ENCODE results near the gene ASTN1. TPM values are rescaled to one million over a fixed set of nuclear protein-coding genes. Genes with fewer than 3 reads are reported as not detected.

Gene ASTN1
- total and polyA plus RNA-seq, 2 of the 4 experiments (the other 2 are of a cell fraction) = under 0.01 to 0.07 TPM

DNA sequence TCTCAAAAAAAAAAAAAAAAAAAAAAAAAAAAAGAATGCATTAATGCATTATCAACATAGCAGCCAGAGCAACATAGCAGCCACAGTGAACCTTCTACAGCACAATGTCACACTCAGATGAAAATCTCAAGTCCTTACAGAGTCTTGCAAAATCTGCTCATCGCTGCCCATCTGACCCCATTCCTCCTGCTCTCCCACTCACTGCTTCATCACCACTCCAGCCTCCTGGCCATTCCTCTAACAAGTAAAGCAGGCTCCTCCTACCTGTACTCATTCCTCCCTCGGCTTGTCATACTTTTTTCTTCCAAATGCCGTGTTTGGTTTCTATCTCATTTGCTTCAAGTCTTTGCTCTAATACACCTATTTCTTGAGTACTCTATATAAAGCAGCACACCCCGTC, 35.8 kb upstream of the ASTN1 start:
- WGBS, 2 experiments (ENCODE audit: extremely low coverage in 2 of 2, insufficient read length in 1 of 2) = 63% methylated on average over 3 of the region's 4 CpGs; no CpG with 5 or more reads in 1 of the 2 experiments
- Histone ChIP-seq H3K4me1 (ENCODE audit: control insufficient read depth, insufficient read depth, low read length) (no peaks in the 10 kb centered on the region), H3K9ac (ENCODE audit: low read depth, low read length) (no peak overlapping the region), H3K23ac (ENCODE audit: low read depth, low read length) (no peak overlapping the region), H4K8ac (ENCODE audit: low read depth in 2 of 2, low read length in 2 of 2) (no peak overlapping the region), H3K27ac (ENCODE audit: insufficient read depth, low read length) (no peak overlapping the region), H3K9me1 (ENCODE audit: insufficient read depth, low read length) (no peaks in the 10 kb centered on the region), H3K79me1 (ENCODE audit: low read depth in 1 of 2, low read length in 2 of 2) (no peaks in the 10 kb centered on the region), H3K14ac (replicated peaks; ENCODE audit: low read depth, low read length) (no peak overlapping the region), H3K18ac (ENCODE audit: low read depth, low read length) (no peak overlapping the region), H4K5ac (ENCODE audit: low read depth, low read length) (no peak overlapping the region), H3K4me2 (ENCODE audit: low read depth, low read length) (no peak overlapping the region), H2AK5ac (ENCODE audit: low read depth, low read length) (no peak overlapping the region), H2AK9ac (replicated peaks; ENCODE audit: low read depth, low read length, poor library complexity) (no peak overlapping the region), H3K9me3 (ENCODE audit: control insufficient read depth, insufficient read depth, low read length) (no peaks in the 10 kb centered on the region), H3K4me3 (ENCODE audit: insufficient read depth, low read depth, low read length) (no peak overlapping the region), H2BK120ac (ENCODE audit: low read depth, low read length) (no peak overlapping the region), H2BK15ac (ENCODE audit: low read depth, low read length) (no peak overlapping the region), H3K4ac (ENCODE audit: low read depth, low read length) (no peak overlapping the region), H3K56ac (ENCODE audit: extremely low read depth, insufficient read depth, low read length) (no peak overlapping the region), H3K36me3 (ENCODE audit: control insufficient read depth, insufficient read depth, low read length) (no peaks in the 10 kb centered on the region), H2BK20ac (ENCODE audit: low read depth, low read length) (no peak overlapping the region), H3K27me3 (ENCODE audit: control insufficient read depth, insufficient read depth, low read length) (no peaks in the 10 kb centered on the region; the same call in 1 of the 2 replicates), H2BK5ac (ENCODE audit: low read depth, low read length, poor library complexity, severe bottlenecking) (no peak overlapping the region), H4K20me1 (ENCODE audit: insufficient read depth, low read length) (no peaks in the 10 kb centered on the region), H4K91ac (ENCODE audit: insufficient read depth, low read depth, low read length) (no peak overlapping the region), H2AFZ (replicated peaks; ENCODE audit: low read length, poor library complexity) (no peak overlapping the region)
- BruUV-seq (replicated peaks) = no TSS peak
- in situ Hi-C loops (cut with MboI; ENCODE audit: low sequenced_read_pairs) = no loop called here
- CTCF ChIA-PET = no interaction called here
- POLR2A ChIA-PET (ENCODE audit: unreplicated experiment) = no interaction called here
- no peak for DNase-seq
- dilution Hi-C loops (cut with HindIII; ENCODE audit: low sequenced_read_pairs, unreplicated experiment) = no loop called here
- ATAC-seq (ENCODE audit: low read depth) = no peak
- intact Hi-C loops (cut with micrococcal nuclease) = no loop called here
- no peak for TF ChIP-seq CEBPB (IDR thresholded peaks at IDR 0.05; ENCODE audit: low read depth, low read length)
- TF ChIP-seq MAZ (IDR thresholded peaks at IDR 0.05; ENCODE audit: borderline replicate concordance, low read depth, low read length) = no peak
- TF ChIP-seq RAD21 (IDR thresholded peaks at IDR 0.05; ENCODE audit: low read length) = no peak
- TF ChIP-seq, protein P1, sequence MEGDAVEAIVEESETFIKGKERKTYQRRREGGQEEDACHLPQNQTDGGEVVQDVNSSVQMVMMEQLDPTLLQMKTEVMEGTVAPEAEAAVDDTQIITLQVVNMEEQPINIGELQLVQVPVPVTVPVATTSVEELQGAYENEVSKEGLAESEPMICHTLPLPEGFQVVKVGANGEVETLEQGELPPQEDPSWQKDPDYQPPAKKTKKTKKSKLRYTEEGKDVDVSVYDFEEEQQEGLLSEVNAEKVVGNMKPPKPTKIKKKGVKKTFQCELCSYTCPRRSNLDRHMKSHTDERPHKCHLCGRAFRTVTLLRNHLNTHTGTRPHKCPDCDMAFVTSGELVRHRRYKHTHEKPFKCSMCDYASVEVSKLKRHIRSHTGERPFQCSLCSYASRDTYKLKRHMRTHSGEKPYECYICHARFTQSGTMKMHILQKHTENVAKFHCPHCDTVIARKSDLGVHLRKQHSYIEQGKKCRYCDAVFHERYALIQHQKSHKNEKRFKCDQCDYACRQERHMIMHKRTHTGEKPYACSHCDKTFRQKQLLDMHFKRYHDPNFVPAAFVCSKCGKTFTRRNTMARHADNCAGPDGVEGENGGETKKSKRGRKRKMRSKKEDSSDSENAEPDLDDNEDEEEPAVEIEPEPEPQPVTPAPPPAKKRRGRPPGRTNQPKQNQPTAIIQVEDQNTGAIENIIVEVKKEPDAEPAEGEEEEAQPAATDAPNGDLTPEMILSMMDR (conservative IDR thresholded peaks at IDR 0.05; ENCODE audit: low read depth, low read length) = no peak
- no peak for TF ChIP-seq POLR2A (IDR thresholded peaks at IDR 0.05; ENCODE audit: low read depth, low read length)
- TF ChIP-seq, protein P2, sequence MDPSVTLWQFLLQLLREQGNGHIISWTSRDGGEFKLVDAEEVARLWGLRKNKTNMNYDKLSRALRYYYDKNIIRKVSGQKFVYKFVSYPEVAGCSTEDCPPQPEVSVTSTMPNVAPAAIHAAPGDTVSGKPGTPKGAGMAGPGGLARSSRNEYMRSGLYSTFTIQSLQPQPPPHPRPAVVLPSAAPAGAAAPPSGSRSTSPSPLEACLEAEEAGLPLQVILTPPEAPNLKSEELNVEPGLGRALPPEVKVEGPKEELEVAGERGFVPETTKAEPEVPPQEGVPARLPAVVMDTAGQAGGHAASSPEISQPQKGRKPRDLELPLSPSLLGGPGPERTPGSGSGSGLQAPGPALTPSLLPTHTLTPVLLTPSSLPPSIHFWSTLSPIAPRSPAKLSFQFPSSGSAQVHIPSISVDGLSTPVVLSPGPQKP (IDR thresholded peaks at IDR 0.05; ENCODE audit: borderline replicate concordance, low read depth, low read length) = no peak
- TF ChIP-seq NFE2L2 (IDR thresholded peaks at IDR 0.05; ENCODE audit: low read depth, low read length) = no peak
- TF ChIP-seq MXI1 (IDR thresholded peaks at IDR 0.05; ENCODE audit: borderline replicate concordance, low read depth, low read length) = no peak
- no peak for TF ChIP-seq SMC3 (IDR thresholded peaks at IDR 0.05; ENCODE audit: low read depth, low read length)
- no peak for TF ChIP-seq BHLHE40 (IDR thresholded peaks at IDR 0.05; ENCODE audit: low read depth, low read length)
- no peak for TF ChIP-seq FOS (IDR thresholded peaks at IDR 0.05; ENCODE audit: low read depth, low read length)
- TF ChIP-seq RFX5 (IDR thresholded peaks at IDR 0.05; ENCODE audit: low read depth, low read length) = no peak
- TF ChIP-seq, protein P3, sequence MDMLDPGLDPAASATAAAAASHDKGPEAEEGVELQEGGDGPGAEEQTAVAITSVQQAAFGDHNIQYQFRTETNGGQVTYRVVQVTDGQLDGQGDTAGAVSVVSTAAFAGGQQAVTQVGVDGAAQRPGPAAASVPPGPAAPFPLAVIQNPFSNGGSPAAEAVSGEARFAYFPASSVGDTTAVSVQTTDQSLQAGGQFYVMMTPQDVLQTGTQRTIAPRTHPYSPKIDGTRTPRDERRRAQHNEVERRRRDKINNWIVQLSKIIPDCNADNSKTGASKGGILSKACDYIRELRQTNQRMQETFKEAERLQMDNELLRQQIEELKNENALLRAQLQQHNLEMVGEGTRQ (IDR thresholded peaks at IDR 0.05; ENCODE audit: low read depth, low read length) = no peak
- TF ChIP-seq CHD1 (IDR thresholded peaks at IDR 0.05; ENCODE audit: low read depth, low read length) = no peak
- no peak for TF ChIP-seq RCOR1 (IDR thresholded peaks at IDR 0.05; ENCODE audit: insufficient replicate concordance, low read length)
- no peak for TF ChIP-seq MAFK (IDR thresholded peaks at IDR 0.05; ENCODE audit: low read depth, low read length)

All from IMR-90 (cell line).